ENCODE results near the gene C19orf44.
"Not testable (repeated sequence)": the region's sequence is repeated elsewhere in the genome, so short reads cannot be mapped to it uniquely, and the experiment has no call there.

C19orf44 gene

GRCh38 chr19:16497837-16498236 is 1.6 kb downstream of the C19orf44 start:
- POLR2A ChIA-PET: no interaction called here
- H3K4me3 ChIP-seq (ENCODE audit: low read depth, low read length): no peak overlapping the region
- no peak for DNase-seq (ENCODE audit: low read depth, low spot score)
- TF ChIP-seq CTCF (IDR thresholded peaks at IDR 0.05; ENCODE audit: insufficient read depth, low read length, missing control alignments): no peak
- CTCF ChIA-PET: interaction anchor here (0.9 kb wide), 1 partner anchor 12 kb away, joined by 3 read pairs; no protein-coding TSS in a partner anchor

GRCh38 chr19:16504271-16504670 is 8.1 kb downstream of the C19orf44 start:
- TF ChIP-seq CTCF (IDR thresholded peaks at IDR 0.05; ENCODE audit: insufficient read depth, low read length, missing control alignments): no peak
- ChIA-PET CTCF (no interaction called here), POLR2A (no interaction called here)
- DNase-seq (ENCODE audit: low read depth, low spot score): no peak
- H3K4me3 ChIP-seq (ENCODE audit: low read depth, low read length): no peak overlapping the region

GRCh38 chr19:16506161-16506560 is 10.0 kb downstream of the C19orf44 start:
- CTCF ChIA-PET; H3K4me3 ChIP-seq (ENCODE audit: low read depth, low read length); DNase-seq (ENCODE audit: low read depth, low spot score); POLR2A ChIA-PET: not testable (repeated sequence)

GRCh38 chr19:16506961-16507360 is 10.8 kb downstream of the C19orf44 start:
- no peak for DNase-seq (ENCODE audit: low read depth, low spot score)
- H3K4me3 ChIP-seq (ENCODE audit: low read depth, low read length): no peak overlapping the region
- no peak for TF ChIP-seq CTCF (IDR thresholded peaks at IDR 0.05; ENCODE audit: insufficient read depth, low read length, missing control alignments)
- ChIA-PET CTCF (no interaction called here), POLR2A (no interaction called here)

GRCh38 chr19:16508546-16508945 is 12.4 kb downstream of the C19orf44 start:
- no peak overlapping the region for H3K4me3 ChIP-seq (ENCODE audit: low read depth, low read length)
- no peak for DNase-seq (ENCODE audit: low read depth, low spot score)
- TF ChIP-seq CTCF (IDR thresholded peaks at IDR 0.05; ENCODE audit: insufficient read depth, low read length, missing control alignments): no peak
- CTCF ChIA-PET: interaction anchor here (1.4 kb wide), 1 partner anchor 19 kb away, joined by 4 read pairs; no protein-coding TSS in a partner anchor
- POLR2A ChIA-PET: no interaction called here

- no peak for DNase-seq (ENCODE audit: low read depth, low spot score)
- CTCF ChIA-PET: interaction anchor here (1.1 to 1.4 kb wide), 3 partner anchors 11 to 18 kb away, joined by 3 to 5 read pairs (median 4); partner anchors contain the start of gene CALR3
- POLR2A ChIA-PET: no interaction called here
- H3K4me3 ChIP-seq (ENCODE audit: low read depth, low read length): no peak overlapping the region
- TF ChIP-seq CTCF (IDR thresholded peaks at IDR 0.05; ENCODE audit: insufficient read depth, low read length, missing control alignments): no peak
Observed at GRCh38 chr19:16509141-16510061, 13.2 kb downstream of the C19orf44 start.

GRCh38 chr19:16512611-16513010 is 16.4 kb downstream of the C19orf44 start:
- H3K4me3 ChIP-seq (ENCODE audit: low read depth, low read length); POLR2A ChIA-PET; CTCF ChIA-PET; DNase-seq (ENCODE audit: low read depth, low spot score): not testable (repeated sequence)
